ENCODE results near the gene MYO1G. TPM values are rescaled to one million over a fixed set of nuclear protein-coding genes. Genes with fewer than 3 reads are reported as not detected.

MYO1G gene
- total RNA-seq, 6 experiments from 2014 or later, result 0.92 to 4.5 (median 2.0) TPM

- intact Hi-C loops (cut with DNase I), result no loop called here
- Histone ChIP-seq H3K27ac (peak overlapping the region in 1 of 3 donors; percentile 67), H3K4me1 (no peaks in the 10 kb centered on the region), H3K9me3 (no peaks in the 10 kb centered on the region), H3K4me3 (no peak overlapping the region), H3K36me3 (peaks cover 0 to 17% (median 1%) of the 10 kb centered on the region in 4 donors), H3K27me3 (no peaks in the 10 kb centered on the region)
- peak in 2 of 4 donors; percentile 32 to 42 for ATAC-seq
- no peak for TF ChIP-seq POLR2A (IDR thresholded peaks at IDR 0.05)
- no peak for TF ChIP-seq CTCF (IDR thresholded peaks at IDR 0.05)
- 39% methylated on average over 8 of the region's 8 CpGs for WGBS (ENCODE audit: insufficient coverage, low coverage, low lambda C conversion rate, missing lambda C conversion rate)
- no peak for DNase-seq
These were observed 1.7 kb upstream of the MYO1G start for GRCh38 chr7:44980393-44981034.

- 50% methylated on average over 4 of the region's 8 CpGs for WGBS (ENCODE audit: insufficient coverage, low coverage, low lambda C conversion rate, missing lambda C conversion rate)
- H3K4me3 ChIP-seq, result no peak overlapping the region
These were observed 922 bp upstream of the MYO1G start for GRCh38 chr7:44979481-44980392.

GRCh38 chr7:44977959-44978335 lies 868 bp downstream of the MYO1G start:
- 75% methylated on average over 5 of the region's 6 CpGs for WGBS (ENCODE audit: insufficient coverage, low coverage, low lambda C conversion rate, missing lambda C conversion rate)
- Histone ChIP-seq H3K36me3 (peaks cover 0 to 6% (median 0%) of the 10 kb centered on the region in 4 donors), H3K27me3 (no peaks in the 10 kb centered on the region), H3K9me3 (no peaks in the 10 kb centered on the region), H3K4me3 (peak overlapping the region in 2 of 3 donors; percentile 23 to 31), H3K4me1 (no peaks in the 10 kb centered on the region), H3K27ac (peak overlapping the region in 1 of 3 donors; percentile 29)
- TF ChIP-seq CTCF (IDR thresholded peaks at IDR 0.05) (no peak), POLR2A (IDR thresholded peaks at IDR 0.05) (no peak)
- ATAC-seq (no peak), DNase-seq (no peak)
- intact Hi-C loops (cut with DNase I), result loop anchor here (10.0 kb wide), 1 partner anchor 157 kb away; no protein-coding TSS in a partner anchor

More at GRCh38 chr7:44979481-44980392, 922 bp upstream of the MYO1G start:
- no peaks in the 10 kb centered on the region for H3K4me1 ChIP-seq
- DNase-seq (no peak), ATAC-seq (no peak)
- H3K27me3 ChIP-seq, result no peaks in the 10 kb centered on the region
- intact Hi-C loops (cut with DNase I), result loop anchor here (10.0 kb wide), 1 partner anchor 155 kb away; no protein-coding TSS in a partner anchor
- H3K36me3 ChIP-seq, result peaks cover 0 to 17% (median 1%) of the 10 kb centered on the region in 4 donors
- H3K27ac ChIP-seq, result peak overlapping the region in 1 of 3 donors; percentile 34
- no peak for TF ChIP-seq CTCF (IDR thresholded peaks at IDR 0.05)
- TF ChIP-seq POLR2A (IDR thresholded peaks at IDR 0.05), result no peak
- H3K9me3 ChIP-seq, result no peaks in the 10 kb centered on the region

GRCh38 chr7:44977304-44977958 lies 1.4 kb downstream of the MYO1G start:
- 64% methylated on average over 2 of the region's 8 CpGs for WGBS (ENCODE audit: insufficient coverage, low coverage, low lambda C conversion rate, missing lambda C conversion rate)
- H3K36me3 ChIP-seq, result peaks cover 0 to under 1% (median 0%) of the 10 kb centered on the region in 4 donors
- intact Hi-C loops (cut with DNase I), result loop anchor here (10.0 kb wide), 1 partner anchor 157 kb away; no protein-coding TSS in a partner anchor
- H3K27ac ChIP-seq, result no peak overlapping the region
- no peaks in the 10 kb centered on the region for H3K4me1 ChIP-seq
- DNase-seq (no peak), ATAC-seq (peak in 1 of 4 donors; percentile 6)
- no peaks in the 10 kb centered on the region for H3K9me3 ChIP-seq
- H3K4me3 ChIP-seq, result peak overlapping the region in 1 of 3 donors; percentile 23
- no peaks in the 10 kb centered on the region for H3K27me3 ChIP-seq
- TF ChIP-seq POLR2A (IDR thresholded peaks at IDR 0.05), result no peak
- TF ChIP-seq CTCF (IDR thresholded peaks at IDR 0.05), result no peak

Data from right lobe of liver (tissue), 6 donors.